NCI-H2196 treated with DMSO at 0.1 percent for 48 hours (cell line): ENCODE data around the gene NRIP1.

Source experiments
- DNase-seq: peaks from one replicate; lab custom pipeline; 2025; ENCODE audit not compliant: unreplicated experiment; lab: John Stamatoyannopoulos, UW

Gene NRIP1

DNA sequence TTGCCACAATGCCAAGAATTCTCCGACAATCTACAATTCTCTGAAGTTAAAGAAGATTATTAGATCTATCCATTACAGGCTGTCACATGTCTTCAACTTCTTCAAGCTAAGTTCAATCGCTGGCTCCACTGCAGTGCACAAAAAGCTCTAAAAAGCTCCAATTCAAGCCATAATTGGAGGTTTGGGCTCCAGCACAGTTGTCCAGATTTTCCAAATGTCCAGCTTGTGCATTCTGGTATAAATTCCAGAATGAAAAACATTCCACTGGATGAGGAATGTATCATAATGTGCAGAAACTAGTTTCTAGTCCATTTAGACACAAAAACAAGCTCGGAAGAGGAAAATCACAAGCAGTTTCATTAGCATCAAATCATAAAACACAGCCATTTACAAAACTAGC, 138.6 kb downstream of the NRIP1 start:
- DNase-seq, result no peak

DNA sequence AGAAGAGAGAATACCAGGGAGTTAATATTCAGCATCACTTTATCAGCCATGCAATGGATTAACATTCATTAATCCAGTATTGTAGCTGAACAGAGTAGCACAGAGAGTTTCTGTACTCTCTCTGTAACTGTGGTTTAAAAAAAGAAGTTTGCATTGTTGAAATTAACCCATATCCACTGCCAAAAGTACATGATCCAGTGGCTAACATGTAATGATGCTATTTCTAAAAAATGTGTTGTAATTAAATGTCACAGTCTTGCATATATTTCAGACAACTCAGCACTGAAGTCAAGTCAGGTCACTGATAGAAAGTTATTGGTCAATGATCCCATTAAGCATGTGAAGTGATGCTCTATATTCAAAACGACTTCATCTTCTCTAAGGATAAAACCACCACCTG, 141.3 kb downstream of the NRIP1 start:
- DNase-seq, result no peak

- DNase-seq, result no peak
Measured at GRCh38 chr21:14922980-14923379, 141.8 kb downstream of the NRIP1 start.

DNA sequence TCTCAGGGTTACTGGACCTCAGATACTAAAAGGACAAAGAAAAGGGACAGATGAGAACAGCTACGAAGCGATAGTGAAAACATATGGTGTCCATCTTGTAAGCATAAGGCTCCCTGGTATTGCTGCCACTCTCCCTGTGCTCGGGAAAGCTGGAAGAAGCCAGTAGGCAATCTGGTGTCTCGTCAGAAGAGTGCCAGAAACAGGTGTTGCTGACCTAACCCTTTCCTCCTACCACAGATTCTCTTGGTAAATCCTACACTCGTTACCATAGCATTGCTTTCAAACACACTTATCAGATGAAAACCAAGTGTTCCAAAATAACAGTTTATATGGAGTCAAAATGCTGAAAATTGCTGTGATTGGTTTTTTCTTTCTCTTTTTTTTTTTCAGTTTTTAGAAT, 146.3 kb downstream of the NRIP1 start:
- no peak for DNase-seq

DNA sequence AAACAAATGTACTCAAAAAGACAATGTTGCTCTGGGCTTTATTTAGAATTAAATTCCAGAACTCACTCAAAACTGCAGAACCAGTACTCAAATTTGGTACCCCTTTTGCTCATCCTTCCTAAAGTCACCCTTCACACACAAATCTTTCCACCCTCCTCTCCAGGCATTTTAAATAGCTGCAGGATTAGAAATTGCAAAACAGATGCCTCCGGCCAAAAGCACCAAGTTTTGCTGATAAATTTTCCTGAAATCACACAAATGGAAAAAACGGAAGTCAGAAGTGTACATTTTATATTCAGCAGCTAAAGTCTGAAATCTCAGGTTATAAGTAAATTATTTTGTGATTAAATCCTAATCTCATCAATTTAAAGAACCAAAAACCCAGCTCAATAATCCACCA, 147.0 kb downstream of the NRIP1 start:
- DNase-seq, result no peak

DNA sequence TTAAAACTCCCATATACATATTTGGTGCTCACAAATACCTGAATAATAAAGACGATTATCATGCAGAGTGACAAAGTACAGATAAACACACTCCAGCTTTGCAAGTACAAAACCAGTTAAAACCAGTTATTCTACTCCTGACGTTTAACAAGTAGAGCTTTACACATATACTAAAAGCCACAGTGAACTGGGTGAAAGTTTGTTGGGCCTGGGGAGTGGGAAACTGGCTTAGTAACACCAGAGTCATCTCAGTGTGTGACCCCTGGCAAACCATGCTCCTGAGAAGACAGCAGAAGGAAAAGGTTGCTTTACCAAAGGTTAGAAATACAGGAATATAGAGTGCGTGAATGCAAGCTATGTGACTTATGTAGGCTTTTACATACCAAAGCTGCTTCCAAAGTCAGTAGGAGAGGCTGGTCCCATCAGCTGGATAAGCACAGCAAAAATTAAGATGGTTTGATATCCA, 148.1 kb downstream of the NRIP1 start:
- no peak for DNase-seq

DNA sequence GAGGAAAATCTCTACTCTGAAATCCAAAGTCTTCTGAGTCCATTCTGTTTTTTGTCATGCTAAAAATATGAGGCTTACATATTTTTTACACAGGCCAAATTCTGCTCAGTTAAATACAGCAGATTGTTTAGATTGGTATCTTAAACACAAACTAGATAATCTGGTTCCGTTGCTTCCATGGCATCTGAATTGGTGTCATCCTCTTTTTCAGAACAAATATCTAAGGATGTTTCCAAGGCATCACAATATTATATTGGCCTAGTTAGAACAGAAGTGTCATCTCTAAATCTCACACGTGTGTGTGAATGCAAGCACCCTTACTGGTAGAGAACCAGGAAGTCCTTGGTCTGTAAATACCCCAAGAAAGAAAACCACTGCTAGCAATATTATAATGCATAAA, 151.2 kb downstream of the NRIP1 start:
- DNase-seq, result no peak

- DNase-seq, result no peak
Measured at GRCh38 chr21:14911351-14911750, 153.4 kb downstream of the NRIP1 start.
